ENCODE measurements around the gene HPDL. TPM values are rescaled to one million over a fixed set of nuclear protein-coding genes. Genes with fewer than 3 reads are reported as not detected.
"Not testable (repeated sequence)": the region's sequence is repeated elsewhere in the genome, so short reads cannot be mapped to it uniquely, and the experiment has no call there.

HPDL gene
- total RNA-seq, 1 experiment from 2014 or later: 8.4 TPM

- TF ChIP-seq, protein P1, sequence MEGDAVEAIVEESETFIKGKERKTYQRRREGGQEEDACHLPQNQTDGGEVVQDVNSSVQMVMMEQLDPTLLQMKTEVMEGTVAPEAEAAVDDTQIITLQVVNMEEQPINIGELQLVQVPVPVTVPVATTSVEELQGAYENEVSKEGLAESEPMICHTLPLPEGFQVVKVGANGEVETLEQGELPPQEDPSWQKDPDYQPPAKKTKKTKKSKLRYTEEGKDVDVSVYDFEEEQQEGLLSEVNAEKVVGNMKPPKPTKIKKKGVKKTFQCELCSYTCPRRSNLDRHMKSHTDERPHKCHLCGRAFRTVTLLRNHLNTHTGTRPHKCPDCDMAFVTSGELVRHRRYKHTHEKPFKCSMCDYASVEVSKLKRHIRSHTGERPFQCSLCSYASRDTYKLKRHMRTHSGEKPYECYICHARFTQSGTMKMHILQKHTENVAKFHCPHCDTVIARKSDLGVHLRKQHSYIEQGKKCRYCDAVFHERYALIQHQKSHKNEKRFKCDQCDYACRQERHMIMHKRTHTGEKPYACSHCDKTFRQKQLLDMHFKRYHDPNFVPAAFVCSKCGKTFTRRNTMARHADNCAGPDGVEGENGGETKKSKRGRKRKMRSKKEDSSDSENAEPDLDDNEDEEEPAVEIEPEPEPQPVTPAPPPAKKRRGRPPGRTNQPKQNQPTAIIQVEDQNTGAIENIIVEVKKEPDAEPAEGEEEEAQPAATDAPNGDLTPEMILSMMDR (IDR thresholded peaks at IDR 0.05; ENCODE audit: unreplicated experiment): no peak
- Mint-ChIP-seq H3K4me1 (ENCODE audit: low read depth, unreplicated experiment) (peaks cover 17% of the 10 kb centered on the region), H3K27me3 (ENCODE audit: unreplicated experiment) (no peaks in the 10 kb centered on the region), H3K36me3 (ENCODE audit: insufficient read depth, unreplicated experiment) (no peaks in the 10 kb centered on the region), H3K27ac (ENCODE audit: unreplicated experiment) (no peak overlapping the region), H3K9me3 (ENCODE audit: low read depth, unreplicated experiment) (no peaks in the 10 kb centered on the region), H3K4me3 (ENCODE audit: low read depth, unreplicated experiment) (no peak overlapping the region)
- CTCF ChIA-PET: interaction anchor here (0.9 to 2.9 kb wide), 3 partner anchors 16 to 145 kb away, joined by 3 to 16 read pairs (median 3); partner anchors contain the start of genes MMACHC, MUTYH and TOE1
- no TSS peak for BruUV-seq (replicated peaks)
- intact Hi-C loops (cut with micrococcal nuclease; ENCODE audit: unreplicated experiment): no loop called here
- DNase-seq: no peak
These were observed 29.0 kb downstream of the HPDL start for GRCh38 chr1:45355683-45356082.

DNA sequence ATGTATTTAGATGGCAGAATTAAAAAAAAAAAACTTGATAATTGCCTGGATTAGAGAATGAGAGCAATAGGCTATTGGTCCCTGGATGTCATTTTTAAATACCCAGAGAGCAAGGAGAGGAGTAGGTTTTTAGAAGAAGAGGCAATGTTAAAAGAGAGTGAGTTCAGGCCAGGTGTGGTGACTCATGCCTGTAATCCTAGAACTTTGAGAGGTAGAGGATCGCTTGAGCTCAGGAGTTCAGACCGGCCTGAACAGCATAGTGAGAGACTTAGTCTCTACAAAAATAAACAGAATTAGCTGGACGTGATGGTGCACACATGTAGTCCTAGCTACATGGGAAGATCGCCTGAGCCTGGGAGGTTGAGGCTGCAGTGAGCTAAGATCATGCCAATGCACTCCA lies 29.5 kb downstream of the HPDL start:
- CTCF ChIA-PET: interaction anchor here (0.9 to 2.9 kb wide), 4 partner anchors 16 to 213 kb away, joined by 3 to 16 read pairs (median 4); partner anchors contain the start of genes MMACHC, MUTYH and TOE1
- intact Hi-C loops (cut with micrococcal nuclease; ENCODE audit: unreplicated experiment): no loop called here
- Mint-ChIP-seq H3K4me1 (ENCODE audit: low read depth, unreplicated experiment) (peaks cover 17% of the 10 kb centered on the region), H3K36me3 (ENCODE audit: insufficient read depth, unreplicated experiment) (no peaks in the 10 kb centered on the region), H3K4me3 (ENCODE audit: low read depth, unreplicated experiment) (no peak overlapping the region), H3K9me3 (ENCODE audit: low read depth, unreplicated experiment) (no peaks in the 10 kb centered on the region), H3K27me3 (ENCODE audit: unreplicated experiment) (no peaks in the 10 kb centered on the region), H3K27ac (ENCODE audit: unreplicated experiment) (no peak overlapping the region)
- peak; percentile 23 for DNase-seq
- TF ChIP-seq, protein P1 (IDR thresholded peaks at IDR 0.05; ENCODE audit: unreplicated experiment): no peak
- BruUV-seq (replicated peaks): no TSS peak

DNA sequence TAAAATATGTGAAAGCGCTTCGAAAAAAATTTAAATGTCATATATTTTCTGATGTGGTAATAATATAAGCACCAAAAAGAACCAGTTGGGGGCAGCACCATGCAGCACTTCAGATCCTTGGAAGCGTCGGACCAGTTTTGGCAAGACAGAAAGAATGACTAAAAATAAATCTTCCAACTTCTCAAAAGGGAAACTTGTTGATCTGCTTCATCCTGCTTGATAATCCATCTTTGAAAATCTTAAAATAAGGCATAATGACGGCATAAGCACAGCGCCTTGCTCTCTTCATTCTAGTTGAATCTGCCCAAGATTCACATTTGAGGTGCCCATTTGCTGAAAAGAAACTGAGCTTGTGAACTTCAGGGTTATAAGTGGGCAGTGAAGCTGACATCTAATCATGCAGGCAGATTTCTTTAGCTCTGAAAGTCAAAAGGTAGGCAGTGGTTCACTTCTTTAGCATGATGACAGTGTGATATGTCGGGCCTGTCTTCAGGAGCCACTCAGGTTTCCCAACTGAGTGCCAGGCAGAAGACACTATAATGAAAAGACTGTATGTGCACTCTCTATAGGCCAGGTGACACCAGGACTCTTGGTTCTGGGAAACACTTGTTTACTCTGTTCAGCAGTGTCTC lies 33.3 kb downstream of the HPDL start:
- no peaks in the 10 kb centered on the region for H3K27me3 Mint-ChIP-seq (ENCODE audit: unreplicated experiment)
- no peaks in the 10 kb centered on the region for H3K9me3 Mint-ChIP-seq (ENCODE audit: low read depth, unreplicated experiment)
- no peak overlapping the region for H3K4me3 Mint-ChIP-seq (ENCODE audit: low read depth, unreplicated experiment)
- CTCF ChIA-PET: interaction anchor here (0.6 to 1.7 kb wide), 5 partner anchors 74 to 494 kb away, joined by 3 to 16 read pairs (median 5); partner anchors contain the start of gene TESK2
- no peak overlapping the region for H3K27ac Mint-ChIP-seq (ENCODE audit: unreplicated experiment)
- peaks cover 17% of the 10 kb centered on the region for H3K4me1 Mint-ChIP-seq (ENCODE audit: low read depth, unreplicated experiment)
- TF ChIP-seq, protein P1 (IDR thresholded peaks at IDR 0.05; ENCODE audit: unreplicated experiment): no peak
- intact Hi-C loops (cut with micrococcal nuclease; ENCODE audit: unreplicated experiment): loop anchor here (1.0 to 5.0 kb wide), 2 partner anchors 133 to 212 kb away; no protein-coding TSS in a partner anchor
- peak; percentile 58 for DNase-seq
- H3K36me3 Mint-ChIP-seq (ENCODE audit: insufficient read depth, unreplicated experiment): no peaks in the 10 kb centered on the region
- no TSS peak for BruUV-seq (replicated peaks)

DNA sequence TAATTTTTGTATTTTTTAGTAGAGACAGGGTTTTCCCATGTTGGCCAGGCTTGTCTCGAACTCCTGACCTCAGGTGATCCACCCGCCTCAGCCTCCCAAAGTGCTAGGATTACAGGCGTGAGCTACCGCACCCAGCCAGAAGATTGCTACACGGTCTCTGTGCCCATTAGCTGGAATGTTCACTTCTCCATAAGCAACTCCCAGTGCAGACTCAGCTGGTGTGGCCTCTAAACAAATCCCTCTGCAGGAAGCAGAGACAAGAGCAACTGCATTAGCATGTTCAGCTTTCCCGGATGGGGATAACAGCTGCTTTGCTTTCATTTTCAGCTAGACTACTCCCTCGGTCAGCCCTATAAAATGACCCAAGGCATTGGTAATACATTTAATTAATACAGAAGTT lies 34.3 kb downstream of the HPDL start:
- not testable (repeated sequence) for H3K4me3 Mint-ChIP-seq (ENCODE audit: low read depth, unreplicated experiment); H3K27ac Mint-ChIP-seq (ENCODE audit: unreplicated experiment); DNase-seq; H3K36me3 Mint-ChIP-seq (ENCODE audit: insufficient read depth, unreplicated experiment); BruUV-seq (replicated peaks); H3K4me1 Mint-ChIP-seq (ENCODE audit: low read depth, unreplicated experiment); H3K27me3 Mint-ChIP-seq (ENCODE audit: unreplicated experiment); H3K9me3 Mint-ChIP-seq (ENCODE audit: low read depth, unreplicated experiment)
- intact Hi-C loops (cut with micrococcal nuclease; ENCODE audit: unreplicated experiment): loop anchor here (1.0 to 5.0 kb wide), 2 partner anchors 132 to 211 kb away; no protein-coding TSS in a partner anchor
- CTCF ChIA-PET: interaction anchor here (0.6 to 1.1 kb wide), 3 partner anchors 132 to 493 kb away, joined by 3 to 5 read pairs (median 3); no protein-coding TSS in a partner anchor

- H3K27me3 Mint-ChIP-seq (ENCODE audit: unreplicated experiment): no peaks in the 10 kb centered on the region
- no peak for DNase-seq
- H3K27ac Mint-ChIP-seq (ENCODE audit: unreplicated experiment): no peak overlapping the region
- TF ChIP-seq, protein P1 (IDR thresholded peaks at IDR 0.05; ENCODE audit: unreplicated experiment): no peak
- H3K36me3 Mint-ChIP-seq (ENCODE audit: insufficient read depth, unreplicated experiment): no peaks in the 10 kb centered on the region
- no peaks in the 10 kb centered on the region for H3K9me3 Mint-ChIP-seq (ENCODE audit: low read depth, unreplicated experiment)
- intact Hi-C loops (cut with micrococcal nuclease; ENCODE audit: unreplicated experiment): loop anchor here (5.0 kb wide), 1 partner anchor 208 kb away; no protein-coding TSS in a partner anchor
- BruUV-seq (replicated peaks): no TSS peak
- H3K4me1 Mint-ChIP-seq (ENCODE audit: low read depth, unreplicated experiment): no peaks in the 10 kb centered on the region
- CTCF ChIA-PET: no interaction called here
- H3K4me3 Mint-ChIP-seq (ENCODE audit: low read depth, unreplicated experiment): no peak overlapping the region
These were observed 37.6 kb downstream of the HPDL start for GRCh38 chr1:45364294-45364693.
